Activated T-cell treated with anti-CD3 and anti-CD28 coated beads for 4 hours (primary cell): Measurements from ENCODE around the gene ARMC9.
A peak's percentile ranks its signal among the peaks of the same experiment; 100 is the strongest.
"Not testable (repeated sequence)": the region's sequence is repeated elsewhere in the genome, so short reads cannot be mapped to it uniquely, and the experiment has no call there.

Experiments used
- DNase-seq: peaks from one replicate; pipeline ENCODE4 v3.0.0-alpha.2; 2020

ARMC9 gene

DNA sequence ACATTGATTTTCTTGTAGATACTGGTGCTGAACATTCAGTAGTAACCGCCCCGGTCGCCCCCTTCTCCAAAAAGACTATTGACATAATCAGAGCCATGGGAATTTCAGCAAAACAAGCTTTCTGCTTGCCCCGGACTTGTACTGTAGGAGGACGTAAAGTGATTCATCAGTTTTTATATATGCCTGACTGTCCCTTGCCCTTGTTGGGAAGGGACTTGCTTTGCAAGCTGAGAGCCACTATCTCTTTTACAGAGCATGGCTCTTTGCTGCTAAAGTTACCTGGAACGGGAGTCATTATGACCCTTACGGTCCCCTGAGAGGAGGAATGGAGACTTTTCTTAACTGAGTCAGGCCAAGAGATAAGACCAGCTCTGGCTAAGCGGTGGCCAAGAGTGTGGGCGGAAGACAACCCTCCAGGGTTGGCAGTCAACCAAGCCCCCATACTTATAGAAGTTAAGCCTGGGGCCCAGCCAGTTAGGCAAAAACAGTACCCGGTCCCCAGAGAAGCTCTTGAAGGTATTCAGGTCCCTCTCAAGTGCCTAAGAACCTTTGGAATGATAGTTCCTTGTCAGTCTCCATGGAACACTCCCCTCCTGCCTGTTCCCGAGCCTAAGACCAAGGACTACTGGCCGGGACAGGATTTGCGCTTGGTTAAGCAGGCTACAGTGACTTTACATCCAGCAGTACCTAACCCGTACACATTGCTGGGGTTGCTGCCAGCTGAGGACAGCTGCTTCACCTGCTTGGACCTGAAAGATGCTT, 205.2 kb downstream of the ARMC9 start:
- not testable (repeated sequence) for DNase-seq

DNA sequence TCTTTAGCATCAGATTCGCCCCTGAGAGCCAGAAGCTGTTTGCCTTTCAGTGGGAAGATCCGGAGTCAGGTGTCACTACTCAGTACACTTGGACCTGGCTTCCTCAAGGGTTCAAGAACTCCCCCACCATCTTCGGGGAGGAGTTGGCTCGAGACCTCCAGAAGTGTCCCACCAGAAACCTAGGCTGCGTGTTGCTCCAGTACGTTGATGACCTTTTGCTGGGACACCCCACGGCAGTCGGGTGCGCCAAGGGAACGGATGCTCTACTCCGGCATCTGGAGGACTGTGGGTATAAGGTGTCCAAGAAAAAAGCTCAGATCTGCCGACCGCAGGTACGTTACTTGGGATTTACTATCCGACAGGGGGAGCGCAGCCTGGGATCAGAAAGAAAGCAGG, 205.8 kb downstream of the ARMC9 start:
- not testable (repeated sequence) for DNase-seq

DNA sequence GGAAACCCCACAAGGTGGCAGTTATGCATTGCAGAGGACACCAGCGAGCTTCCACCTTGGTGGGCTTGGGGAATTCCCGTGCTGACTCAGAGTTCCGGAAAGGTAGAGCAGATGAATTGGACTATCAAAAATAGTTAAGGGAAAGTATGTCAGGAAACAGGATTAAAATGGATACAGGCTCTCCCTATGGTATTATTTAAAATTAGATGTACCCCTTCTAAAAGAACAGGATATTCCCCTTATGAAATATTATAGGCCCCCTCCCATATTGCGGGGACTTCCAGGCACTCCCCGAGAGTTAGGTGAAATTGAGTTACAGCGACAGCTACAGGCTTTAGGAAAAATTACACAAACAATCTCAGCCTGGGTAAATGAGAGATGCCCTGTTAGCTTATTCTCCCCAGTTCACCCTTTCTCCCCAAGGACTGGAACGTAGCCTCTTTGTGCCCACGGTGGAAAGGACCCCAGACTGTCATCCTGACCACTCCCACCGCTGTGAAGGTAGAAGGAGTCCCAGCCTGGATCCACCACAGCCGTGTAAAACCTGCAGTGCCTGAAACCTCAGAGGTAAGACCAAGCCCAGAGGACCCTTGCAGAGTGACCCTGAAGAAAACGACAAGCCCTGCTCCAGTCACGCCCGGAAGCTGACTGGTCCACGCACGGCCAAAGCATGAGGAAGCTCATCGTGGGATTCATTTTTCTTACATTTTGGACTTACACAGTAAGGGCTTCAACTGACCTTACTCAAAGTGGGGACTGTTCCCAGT, 207.4 kb downstream of the ARMC9 start:
- DNase-seq, result peak; percentile 39

DNA sequence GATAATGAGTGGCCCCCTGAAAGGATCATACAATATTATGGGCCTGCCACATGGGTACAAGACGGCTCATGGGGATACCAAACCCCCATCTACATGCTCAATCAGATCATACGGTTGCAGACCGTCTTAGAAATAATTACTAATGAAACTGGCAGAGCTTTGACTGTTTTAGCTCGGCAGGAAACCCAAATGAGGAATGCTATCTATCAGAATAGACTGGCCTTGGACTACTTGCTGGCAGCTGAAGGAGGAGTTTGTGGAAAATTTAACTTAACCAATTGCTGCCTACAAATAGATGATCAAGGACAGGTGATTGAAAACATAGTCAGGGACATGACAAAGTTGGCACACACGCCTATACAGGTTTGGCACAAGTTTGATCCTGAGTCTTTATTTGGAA, 209.3 kb downstream of the ARMC9 start:
- DNase-seq, result not testable (repeated sequence)

DNA sequence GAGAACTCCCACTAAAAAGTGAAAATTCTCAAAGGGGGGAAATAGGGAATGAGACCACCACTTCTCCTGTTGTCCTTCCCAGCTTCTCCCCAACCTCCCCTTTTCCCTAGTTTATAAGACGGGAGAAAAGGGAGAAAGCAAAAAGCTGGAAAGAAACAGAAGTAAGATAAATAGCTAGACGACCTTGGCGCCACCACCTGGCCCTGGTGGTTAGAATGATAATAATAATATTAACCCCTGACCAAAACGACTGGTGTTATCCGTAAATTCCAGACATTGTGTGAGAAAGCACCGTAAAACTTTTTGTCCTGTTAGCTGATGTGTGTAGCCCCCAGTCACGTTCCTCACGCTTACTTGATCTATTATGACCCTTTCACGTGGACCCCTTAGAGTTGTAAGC, 209.9 kb downstream of the ARMC9 start:
- not testable (repeated sequence) for DNase-seq

DNA sequence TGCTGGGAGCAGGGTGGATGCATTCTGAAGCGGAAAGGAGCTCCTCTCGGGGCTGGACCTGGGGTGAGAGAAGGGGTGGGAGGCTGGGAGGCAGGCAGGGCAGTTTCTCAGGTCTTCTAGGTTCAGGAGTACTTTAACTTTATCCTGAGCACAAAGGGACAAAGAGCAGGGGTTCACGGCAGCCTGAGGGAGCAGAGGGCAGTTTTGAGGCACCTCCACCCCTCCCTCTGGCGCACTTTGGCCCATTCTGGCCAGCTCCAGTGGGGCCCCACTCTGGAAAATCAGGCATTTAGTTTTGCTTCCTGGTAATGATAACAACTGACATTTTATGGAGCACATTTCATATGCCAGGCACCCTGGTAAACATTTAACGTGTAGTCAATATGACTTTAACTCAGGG, 211.3 kb downstream of the ARMC9 start:
- no peak for DNase-seq

DNA sequence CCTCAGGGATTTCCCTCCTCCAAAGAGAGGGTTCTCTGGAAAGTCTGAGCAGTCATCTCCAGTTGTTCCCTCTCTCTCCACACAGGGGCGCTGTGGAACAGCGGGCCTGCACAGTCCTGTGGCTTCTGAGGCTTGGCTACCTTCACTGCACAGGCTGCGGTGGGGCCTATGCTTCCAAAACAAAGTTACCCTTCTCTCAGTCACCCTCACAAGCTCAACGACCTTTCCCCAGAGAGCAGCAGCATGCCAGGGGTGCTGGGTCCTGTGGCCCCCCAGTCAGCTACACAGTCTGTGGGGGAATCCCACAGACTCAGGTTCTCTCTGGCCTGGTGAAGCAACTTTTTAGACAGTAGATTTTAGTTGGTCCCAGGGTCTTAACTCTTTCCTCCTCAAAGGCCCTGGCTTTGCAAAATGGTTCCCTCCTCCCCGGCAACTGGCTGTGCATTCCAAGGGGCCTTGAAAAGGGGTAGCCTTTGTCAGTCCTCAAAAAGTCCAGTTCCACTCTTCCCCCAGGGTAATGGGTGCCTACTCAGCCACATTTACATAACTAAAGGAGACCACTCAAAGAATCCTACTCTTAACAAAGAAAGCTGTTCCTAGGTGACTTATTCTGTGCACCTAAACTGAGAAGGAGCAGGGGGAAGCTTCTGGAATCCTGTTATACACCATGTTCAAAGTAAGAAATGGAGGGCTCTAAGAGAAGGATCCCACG, 212.0 kb downstream of the ARMC9 start:
- no peak for DNase-seq

DNA sequence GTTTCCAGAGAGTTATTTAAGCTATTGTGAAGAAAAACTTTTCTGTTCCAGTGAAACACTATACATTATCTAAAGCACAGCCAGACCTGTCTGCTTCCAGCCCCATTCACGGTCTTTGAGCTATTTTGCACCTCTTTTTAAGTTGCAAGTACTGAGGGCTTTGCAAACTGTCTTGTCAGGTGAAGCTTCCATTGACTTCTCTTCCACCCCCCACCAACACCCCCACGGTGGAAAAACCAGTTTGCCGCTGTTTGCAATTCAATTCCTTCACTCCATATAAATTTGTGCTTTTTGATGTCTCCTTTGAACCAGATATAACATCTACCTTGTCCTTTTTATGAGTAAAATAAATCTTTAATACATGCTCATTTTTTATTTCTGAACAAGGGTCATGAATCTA, 212.8 kb downstream of the ARMC9 start:
- no peak for DNase-seq

DNA sequence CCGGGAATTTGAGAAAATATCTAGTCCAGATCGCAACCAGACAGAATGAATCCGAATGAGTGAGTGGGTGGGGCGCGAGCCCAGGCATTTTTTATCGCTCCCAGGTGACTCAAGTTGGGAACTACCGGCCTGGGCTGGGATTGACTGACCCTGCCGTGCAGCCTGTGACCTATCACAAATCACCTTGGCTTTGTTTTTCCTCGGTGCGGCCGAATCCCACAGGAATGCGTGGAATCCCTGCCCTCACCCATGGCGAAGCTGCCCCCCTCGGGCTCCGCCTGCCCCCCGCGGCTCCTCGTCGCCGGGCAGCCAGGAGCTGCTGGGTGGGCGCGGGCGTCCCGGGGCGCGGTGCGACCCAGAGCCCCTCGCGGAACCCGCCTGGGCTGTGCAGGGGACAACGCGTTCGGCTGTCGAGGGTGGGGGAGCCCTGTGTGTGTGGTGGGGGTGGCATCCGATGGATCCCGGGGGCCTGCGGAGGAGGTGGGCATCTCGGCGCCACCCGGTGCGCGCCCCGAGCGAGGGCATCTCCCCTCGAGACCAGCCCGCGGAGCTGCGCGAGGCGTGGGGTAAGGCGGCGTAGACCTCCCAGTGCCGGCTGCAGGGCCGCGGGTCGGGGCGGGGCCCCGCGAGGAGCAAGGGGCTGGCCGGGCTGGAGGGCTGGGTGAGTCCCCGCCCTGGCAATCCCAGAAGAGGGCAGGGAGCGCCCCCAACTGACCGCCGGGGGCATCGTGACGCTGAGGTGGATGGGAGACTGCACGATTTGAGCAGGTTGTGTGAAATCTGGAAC, 213.6 kb downstream of the ARMC9 start:
- DNase-seq, result peak; percentile 55

DNA sequence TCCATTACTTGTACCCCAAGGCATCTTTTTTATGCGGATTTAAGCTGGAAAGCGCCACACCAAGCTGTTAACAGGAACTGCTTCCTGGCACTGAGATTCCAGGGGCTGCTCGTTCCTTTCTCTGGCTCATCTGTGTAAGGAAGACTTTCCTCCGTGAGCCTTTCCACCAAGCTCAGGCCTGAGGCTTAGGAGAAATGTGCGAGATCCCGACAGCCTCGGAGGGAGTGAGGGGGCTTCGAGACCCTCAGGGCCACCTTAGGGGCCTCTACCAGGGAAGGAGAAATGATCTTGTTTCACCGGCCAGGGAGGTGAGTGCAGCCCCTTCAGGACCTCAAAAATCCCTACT, 214.2 kb downstream of the ARMC9 start:
- no peak for DNase-seq

DNA sequence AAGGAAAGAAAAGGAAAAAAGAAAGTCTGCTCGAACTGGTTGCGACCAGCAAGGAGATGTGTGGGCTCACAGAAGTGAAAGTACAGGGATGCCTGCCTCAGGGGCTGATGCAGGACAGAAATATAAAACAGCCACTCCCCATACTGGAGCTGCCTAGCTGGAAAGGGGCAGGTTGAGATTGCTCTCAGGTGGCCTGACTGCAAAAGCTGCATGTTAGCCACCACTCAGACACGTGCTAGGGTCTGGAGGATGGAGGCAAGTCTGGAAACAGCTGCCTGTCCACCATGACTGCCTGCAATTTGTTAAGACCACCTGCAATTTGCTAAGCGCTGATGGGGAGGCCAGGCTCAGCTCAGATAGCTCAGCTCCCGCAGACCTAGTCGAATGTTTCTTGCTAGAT, 215.0 kb downstream of the ARMC9 start:
- DNase-seq, result no peak

DNA sequence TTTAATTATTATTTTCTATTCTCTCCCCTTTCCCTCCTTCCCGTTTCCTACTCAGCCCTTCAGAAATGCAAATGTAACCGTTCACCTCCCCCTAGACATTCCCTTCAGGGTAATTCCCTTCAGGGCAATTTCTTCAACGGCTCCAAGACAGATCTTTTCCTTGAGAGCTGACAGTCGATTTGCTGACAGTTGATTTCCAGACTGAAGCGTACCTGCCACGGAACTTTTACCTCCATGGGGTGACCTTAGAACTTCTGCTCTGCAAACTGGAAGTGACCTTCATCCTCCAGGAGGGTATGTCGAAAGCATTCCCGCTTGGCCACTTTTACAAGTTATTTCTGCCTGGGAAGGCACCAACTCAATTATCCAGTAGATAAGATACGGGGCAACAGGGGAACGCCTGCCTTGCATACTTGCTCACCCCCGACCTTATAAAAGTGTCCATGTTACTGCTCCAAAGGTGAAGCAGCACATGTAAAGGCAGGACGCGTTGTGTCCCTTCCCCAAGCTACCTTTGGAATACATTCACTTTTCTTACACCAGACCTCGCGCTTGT, 215.6 kb downstream of the ARMC9 start:
- DNase-seq, result no peak

DNA sequence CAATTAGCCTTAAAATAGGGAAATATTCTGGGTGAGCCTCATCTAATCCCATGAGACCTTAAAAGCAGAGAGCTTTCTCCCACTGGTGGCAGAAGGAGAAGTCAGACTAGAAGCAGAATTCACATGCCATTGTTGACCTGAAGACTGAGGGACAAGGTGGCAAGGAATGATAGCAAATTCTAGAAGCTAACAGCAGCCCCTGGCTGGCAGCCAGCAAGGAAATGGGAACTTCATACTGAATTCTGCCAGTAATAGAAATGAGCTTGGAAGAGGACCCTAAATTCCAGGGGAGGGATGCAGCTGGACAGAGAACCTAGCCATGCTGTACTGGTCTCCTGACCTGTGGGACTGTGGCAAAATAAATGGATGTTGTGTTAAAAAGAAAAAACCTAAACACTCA, 216.6 kb downstream of the ARMC9 start:
- no peak for DNase-seq

DNA sequence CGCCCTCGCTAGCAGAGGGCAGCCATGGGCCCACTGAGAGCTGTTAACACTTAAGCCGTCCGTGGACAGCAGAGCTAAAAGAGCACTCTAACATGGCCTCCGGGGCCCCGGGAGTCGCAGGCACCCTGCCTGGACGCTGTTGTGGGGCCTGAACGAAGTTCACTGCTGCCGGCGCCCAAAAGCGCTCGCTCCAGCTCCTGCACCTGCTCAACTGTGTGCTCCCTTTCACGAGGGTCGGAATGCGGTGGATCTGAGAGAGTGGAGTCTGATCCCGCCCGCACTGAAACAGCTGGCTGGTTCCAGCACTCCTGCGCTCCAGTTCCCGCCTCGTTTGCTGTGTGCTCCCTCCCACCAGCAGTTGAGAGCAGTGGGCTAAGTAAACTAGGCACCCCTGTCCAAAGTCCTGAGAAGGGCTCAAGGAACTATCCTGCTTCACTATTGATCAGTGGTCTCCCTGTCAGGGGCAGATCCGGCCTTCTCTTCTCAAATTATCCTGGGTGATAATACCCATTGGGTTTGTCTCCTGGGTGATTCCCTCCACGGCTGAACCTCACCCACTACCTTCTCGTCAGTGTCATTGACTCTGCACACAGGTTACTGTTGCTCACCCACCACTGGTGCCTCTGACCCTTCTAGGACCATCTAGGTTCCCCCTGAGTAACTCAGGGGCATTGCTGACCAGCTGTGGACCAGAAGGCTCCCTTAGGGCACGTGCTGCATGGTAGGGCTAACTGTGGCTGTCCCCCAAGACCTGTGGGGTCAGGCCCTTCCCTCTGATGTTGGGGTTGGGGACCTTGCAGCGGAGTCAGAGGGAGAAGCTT, 220.6 kb downstream of the ARMC9 start:
- DNase-seq, result no peak

DNA sequence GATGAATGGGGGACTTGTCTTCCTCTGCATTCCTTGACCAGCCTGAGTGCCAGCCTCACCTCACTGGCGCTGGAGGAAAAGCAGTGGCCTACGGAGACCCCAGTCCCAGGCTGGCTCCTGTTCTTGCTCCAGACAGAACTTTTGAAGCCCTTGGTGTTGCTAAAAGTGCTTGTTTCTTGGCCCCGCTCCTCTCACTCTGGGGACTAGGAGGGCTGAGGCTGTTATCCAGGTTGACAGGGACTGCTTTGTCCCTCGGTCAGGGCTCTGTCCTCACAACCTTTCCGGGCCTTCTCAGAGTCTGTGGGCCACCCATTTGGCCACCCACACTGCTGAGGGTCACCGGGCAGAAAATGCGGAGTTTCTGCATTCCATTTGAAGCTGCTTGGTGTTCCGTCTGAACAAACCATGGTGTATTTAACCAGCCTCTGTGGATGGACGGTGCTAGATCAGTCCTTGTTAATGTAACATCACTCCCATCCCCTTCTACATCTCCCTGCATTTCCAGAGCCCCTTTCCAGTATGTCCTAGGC, 222.7 kb downstream of the ARMC9 start:
- no peak for DNase-seq

DNA sequence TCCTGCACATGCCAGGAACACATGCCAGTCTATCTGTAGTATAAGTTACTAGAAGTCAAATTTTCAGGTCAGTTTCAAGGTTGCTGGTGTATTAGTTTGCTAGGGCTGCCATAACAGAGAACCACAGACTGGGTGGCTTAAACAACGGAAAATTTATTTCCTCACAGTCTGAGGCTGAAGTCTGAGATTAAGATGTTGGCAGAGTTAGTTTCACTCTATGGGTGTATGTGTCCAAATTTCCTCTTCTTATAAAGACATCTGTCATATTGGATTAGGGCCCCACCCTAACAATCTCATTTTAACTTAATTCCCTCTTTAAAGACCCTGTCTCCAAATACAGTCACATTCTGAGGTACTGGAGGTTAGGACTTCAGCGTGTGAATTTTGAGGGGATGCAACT, 223.6 kb downstream of the ARMC9 start:
- DNase-seq, result no peak

DNA sequence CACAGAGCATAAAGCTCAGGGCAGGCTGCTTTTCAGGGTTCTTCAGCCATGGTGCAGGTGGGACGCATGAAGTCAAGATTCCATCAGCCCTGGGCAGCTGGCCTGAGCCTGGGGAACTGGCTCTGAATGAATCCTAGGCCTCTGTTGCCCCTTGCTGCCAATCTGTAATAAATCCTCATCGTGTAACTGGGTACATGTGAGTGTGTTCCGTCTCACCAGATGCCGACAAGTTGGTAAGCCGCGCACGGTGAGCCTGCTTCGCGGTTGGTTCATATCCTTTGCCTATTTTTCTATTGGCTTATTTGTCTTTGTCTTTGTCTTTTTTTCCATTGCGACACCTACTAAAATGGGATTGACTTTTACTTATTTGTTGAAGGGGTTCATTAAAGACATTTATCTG, 224.7 kb downstream of the ARMC9 start:
- DNase-seq, result no peak
